K562 (cell line): ENCODE results near the gene TRMT2A. TPM values are rescaled to one million over a fixed set of nuclear protein-coding genes. Genes with fewer than 3 reads are reported as not detected.

Experiments used
- FOXP1 ChIP-seq: sonication (generic); formaldehyde crosslinking; IDR thresholded peaks from 2 replicates; pipeline ENCODE4 v1.8.0; 2022; ENCODE audit warnings: mild to moderate bottlenecking, missing genetic modification reagents
- HCFC1 ChIP-seq: IDR thresholded peaks from 2 replicates; pipeline ENCODE4 v1.6.1; 2012; ENCODE audit warnings: low read depth, low read length, improper control_type of control experiment
- HDAC6 ChIP-seq: IDR thresholded peaks from 2 replicates; pipeline ENCODE4 v1.6.1; 2012; ENCODE audit warnings: low read depth, mild to moderate bottlenecking, control low read depth, inconsistent platforms, low read length, moderate library complexity
- KLF13 ChIP-seq: fragments of 450-650 bp; IDR thresholded peaks from 2 replicates; pipeline ENCODE4 v1.6.1; 2016; ENCODE audit warnings: missing genetic modification characterization, low read depth, mild to moderate bottlenecking, missing compliant biosample characterization, moderate library complexity, borderline replicate concordance
- MEF2D ChIP-seq: conservative IDR thresholded peaks from 2 replicates; pipeline ENCODE4 v1.6.1; 2016; ENCODE audit warnings: low read depth, missing genetic modification characterization, missing compliant biosample characterization
- NFIC ChIP-seq: fragments of 450-650 bp; IDR thresholded peaks from 2 replicates; pipeline ENCODE4 v1.6.1; 2017; ENCODE audit warnings: mild to moderate bottlenecking, inconsistent platforms
- NONO ChIP-seq, 2 experiments: fragments of 200-400 bp in 1 of 2; fragments of 450-650 bp in 1 of 2; formaldehyde crosslinking in 1 of 2; IDR thresholded peaks; 2 replicates each; pipeline ENCODE4 v1.6.1; 2017; ENCODE audit warnings: low read depth in 2 of 2, mild to moderate bottlenecking in 2 of 2, moderate library complexity in 2 of 2, low read length in 1 of 2
- NR2F6 ChIP-seq: fragments of 450-650 bp; formaldehyde crosslinking; IDR thresholded peaks from 2 replicates; pipeline ENCODE4 v1.4.0; 2020; ENCODE audit warnings: mild to moderate bottlenecking
- RBM15 ChIP-seq: fragments of 200-400 bp; formaldehyde crosslinking; IDR thresholded peaks from 2 replicates; pipeline ENCODE4 v1.6.1; 2018; ENCODE audit warnings: mild to moderate bottlenecking, low read length, moderate library complexity; ENCODE audit not compliant: insufficient read depth
- SAFB2 ChIP-seq: fragments of 200-400 bp; formaldehyde crosslinking; IDR thresholded peaks from 2 replicates; pipeline ENCODE4 v1.6.1; 2018; ENCODE audit warnings: borderline replicate concordance, low read length, low read depth, moderate library complexity; ENCODE audit not compliant: severe bottlenecking
- STAT5A ChIP-seq: IDR thresholded peaks from 2 replicates; pipeline ENCODE4 v1.6.1; 2012; ENCODE audit warnings: low read length, inconsistent platforms, borderline replicate concordance
- STAT5B ChIP-seq: fragments of 250-450 bp; sonication (Bioruptor Pico); IDR thresholded peaks from 2 replicates; pipeline ENCODE4 v1.8.0; 2021; ENCODE audit warnings: mild to moderate bottlenecking, inconsistent platforms
- TAF15 ChIP-seq: fragments of 200-400 bp; formaldehyde crosslinking; IDR thresholded peaks from 2 replicates; pipeline ENCODE4 v1.6.1; 2017; ENCODE audit warnings: mild to moderate bottlenecking, low read depth, low read length, moderate library complexity
- TARDBP ChIP-seq: fragments of 450-650 bp; IDR thresholded peaks from 2 replicates; pipeline ENCODE4 v1.6.1; 2016
- TEAD1 ChIP-seq, 2 experiments: fragments of 450-650 bp in 1 of 2; sonication (generic) in 1 of 2; formaldehyde crosslinking; IDR thresholded peaks; 2 replicates each; pipeline versions ENCODE4 v1.4.0 to v1.8.0; 2020 to 2022; ENCODE audit warnings: mild to moderate bottlenecking in 2 of 2, missing genetic modification reagents in 1 of 2
- ZNF174 ChIP-seq: fragments of 250-450 bp; sonication (Bioruptor Pico); IDR thresholded peaks from 2 replicates; pipeline ENCODE4 v1.4.0; 2020; ENCODE audit warnings: mild to moderate bottlenecking
- ZSCAN29 ChIP-seq: fragments of 450-650 bp; IDR thresholded peaks from 2 replicates; pipeline ENCODE4 v1.6.1; 2017
- polyA plus RNA-seq, 8 experiments: library from polyadenylated mRNA; depleted of rRNA in 4 of 8; stranded (reverse) in 5 of 8; unstranded in 3 of 8; fragments of >200 nt; fragmentation: Nextera tagmentation in 2 of 8; fragmentation: Illumina TruSeq in 1 of 8; extraction: Ambion mirVana in 2 of 8; extraction: Trizol in 1 of 8; gene quantifications; 2 replicates each; pipeline versions ENCODE4 v1.2.1 to v1.2.3, GENCODE V29; 2011 to 2014; ENCODE audit warnings: inconsistent platforms in 1 of 8, missing spikeins in 1 of 8
- total RNA-seq, 7 experiments: library from RNA; depleted of rRNA in 6 of 7; stranded (reverse); fragments of >200 nt in 6 of 7; fragmentation: Illumina TruSeq in 2 of 7; extraction: Trizol in 2 of 7; gene quantifications; 2 replicates each; pipeline versions ENCODE4 v1.2.1 to v1.2.3, GENCODE V29; 2011 to 2021; ENCODE audit warnings: low replicate concordance in 1 of 7
- TF ChIP-seq, protein P1 (sequence below), 2 experiments: fragments of 450-650 bp; formaldehyde crosslinking in 1 of 2; IDR thresholded peaks; 2 replicates each; pipeline versions ENCODE4 v1.4.0 to v1.6.1; 2014 to 2020; ENCODE audit warnings: mild to moderate bottlenecking in 2 of 2, borderline replicate concordance in 1 of 2, low read depth in 1 of 2
- TF ChIP-seq, protein P2 (sequence below), 2 experiments: fragments of 450-650 bp in 1 of 2; sonication (generic) in 1 of 2; formaldehyde crosslinking in 1 of 2; IDR thresholded peaks in 1 of 2; conservative IDR thresholded peaks in 1 of 2; 2 replicates each; pipeline versions ENCODE4 v1.6.1 to v1.8.1; 2016 to 2023; ENCODE audit warnings: mild to moderate bottlenecking in 2 of 2, moderate library complexity in 2 of 2, inconsistent platforms in 1 of 2, missing genetic modification reagents in 1 of 2

The TRMT2A gene
- total and polyA plus RNA-seq, 9 of the 15 experiments (the other 6 are each of a cell fraction or from before 2014, with no cell fraction given) = 1.6 to 265 (median 140) TPM

DNA sequence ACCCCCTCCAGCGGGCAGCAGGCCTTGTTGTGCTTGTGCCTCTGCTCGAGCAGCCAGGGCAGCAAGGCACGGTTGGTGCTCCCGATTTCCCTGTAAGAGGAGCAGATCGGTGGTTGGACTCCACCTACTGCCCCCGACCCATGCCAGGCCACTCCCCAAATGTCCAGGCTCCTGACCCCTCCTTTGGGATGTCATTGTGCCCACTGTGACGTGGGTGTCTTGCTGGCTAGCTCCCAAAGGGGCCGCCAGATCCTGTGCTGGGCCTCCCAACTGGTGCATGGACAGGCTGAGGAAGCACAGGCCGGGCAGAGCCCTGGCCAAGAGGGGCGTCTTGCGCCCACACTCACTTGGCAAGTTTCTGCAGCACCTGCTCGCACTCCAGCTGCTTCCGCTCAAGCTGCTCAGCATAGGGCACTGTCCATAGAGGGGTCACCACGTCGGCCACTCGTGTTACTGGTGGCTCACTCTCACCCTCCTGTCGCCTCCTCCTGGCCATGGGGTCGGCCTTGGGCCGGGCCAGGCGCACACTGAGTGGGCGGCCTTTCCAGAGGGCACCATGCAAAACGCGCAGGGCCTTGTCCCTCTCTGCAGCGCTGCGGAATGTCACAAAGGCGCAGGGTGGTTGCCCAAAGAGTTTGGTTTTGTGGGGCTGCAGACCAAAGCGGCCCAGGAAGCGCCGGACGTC is 1.2 kb downstream of the TRMT2A start, which contains the start of gene RANBP1 (continued):
- TF ChIP-seq HDAC6 (0 out of 2 replicates have a peak, but pooled peaks have one; percentile 22), FOXP1 (CRISPR knock-in tag) (no peak), KLF13 (tag) (no peak), MEF2D (tag) (no peak), TARDBP (no peak), NONO (IDR thresholded peaks at IDR 0.05; ENCODE audit: low read depth in 2 of 2, low read length in 1 of 2) (no peak), NR2F6 (CRISPR knock-in tag) (0 out of 2 replicates have a peak, but pooled peaks have one; percentile 1), TEAD1 (CRISPR knock-in tag; IDR thresholded peaks at IDR 0.05) (0 out of 4 replicates have a peak, but pooled peaks of 1 of the 2 experiments have one; percentile 2), STAT5B (CRISPR knock-in tag) (no peak), NFIC (no peak), ZNF174 (CRISPR knock-in tag) (no peak), RBM15 (no peak), HCFC1 (peak; percentile 17), TAF15 (peak; percentile 33; the same call in 1 of the 2 replicates), ZSCAN29 (no peak), STAT5A (peak; percentile 10; the same call in 1 of the 2 replicates), SAFB2 (no peak)
- TF ChIP-seq, protein P1, sequence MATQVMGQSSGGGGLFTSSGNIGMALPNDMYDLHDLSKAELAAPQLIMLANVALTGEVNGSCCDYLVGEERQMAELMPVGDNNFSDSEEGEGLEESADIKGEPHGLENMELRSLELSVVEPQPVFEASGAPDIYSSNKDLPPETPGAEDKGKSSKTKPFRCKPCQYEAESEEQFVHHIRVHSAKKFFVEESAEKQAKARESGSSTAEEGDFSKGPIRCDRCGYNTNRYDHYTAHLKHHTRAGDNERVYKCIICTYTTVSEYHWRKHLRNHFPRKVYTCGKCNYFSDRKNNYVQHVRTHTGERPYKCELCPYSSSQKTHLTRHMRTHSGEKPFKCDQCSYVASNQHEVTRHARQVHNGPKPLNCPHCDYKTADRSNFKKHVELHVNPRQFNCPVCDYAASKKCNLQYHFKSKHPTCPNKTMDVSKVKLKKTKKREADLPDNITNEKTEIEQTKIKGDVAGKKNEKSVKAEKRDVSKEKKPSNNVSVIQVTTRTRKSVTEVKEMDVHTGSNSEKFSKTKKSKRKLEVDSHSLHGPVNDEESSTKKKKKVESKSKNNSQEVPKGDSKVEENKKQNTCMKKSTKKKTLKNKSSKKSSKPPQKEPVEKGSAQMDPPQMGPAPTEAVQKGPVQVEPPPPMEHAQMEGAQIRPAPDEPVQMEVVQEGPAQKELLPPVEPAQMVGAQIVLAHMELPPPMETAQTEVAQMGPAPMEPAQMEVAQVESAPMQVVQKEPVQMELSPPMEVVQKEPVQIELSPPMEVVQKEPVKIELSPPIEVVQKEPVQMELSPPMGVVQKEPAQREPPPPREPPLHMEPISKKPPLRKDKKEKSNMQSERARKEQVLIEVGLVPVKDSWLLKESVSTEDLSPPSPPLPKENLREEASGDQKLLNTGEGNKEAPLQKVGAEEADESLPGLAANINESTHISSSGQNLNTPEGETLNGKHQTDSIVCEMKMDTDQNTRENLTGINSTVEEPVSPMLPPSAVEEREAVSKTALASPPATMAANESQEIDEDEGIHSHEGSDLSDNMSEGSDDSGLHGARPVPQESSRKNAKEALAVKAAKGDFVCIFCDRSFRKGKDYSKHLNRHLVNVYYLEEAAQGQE (IDR thresholded peaks at IDR 0.05; ENCODE audit: borderline replicate concordance) = no peak
- TF ChIP-seq, protein P1 (CRISPR knock-in tag; IDR thresholded peaks at IDR 0.05; ENCODE audit: low read depth) = peak; percentile 49; the same call in 1 of the 2 replicates
- TF ChIP-seq, protein P2, sequence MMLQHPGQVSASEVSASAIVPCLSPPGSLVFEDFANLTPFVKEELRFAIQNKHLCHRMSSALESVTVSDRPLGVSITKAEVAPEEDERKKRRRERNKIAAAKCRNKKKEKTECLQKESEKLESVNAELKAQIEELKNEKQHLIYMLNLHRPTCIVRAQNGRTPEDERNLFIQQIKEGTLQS (IDR thresholded peaks at IDR 0.05) = no peak
- TF ChIP-seq, protein P2 (CRISPR knock-in tag; conservative IDR thresholded peaks at IDR 0.05) = no peak
